CD4-positive, alpha-beta T cell (primary cell): ENCODE results near the gene TBP. TPM values are rescaled to one million over a fixed set of nuclear protein-coding genes. Genes with fewer than 3 reads are reported as not detected.

Source experiments
- ATAC-seq: fragments of 200-7000 bp; cut with Tn5 transposase; one replicate; pipeline ENCODE4 v1.10.0; 2022; ENCODE audit warnings: mild to moderate bottlenecking; ENCODE audit not compliant: poor library complexity
- CTCF ChIA-PET: fragments of 350-600 bp; sonication (Branson Sonifier 250); formaldehyde crosslinking; loops from one replicate; lab custom pipeline; 2021; ENCODE audit warnings: antibody characterized with exemption, inconsistent platforms; lab: Charles Lee
- POLR2A ChIA-PET: fragments of 350-600 bp; sonication (Branson Sonifier 250); formaldehyde crosslinking; loops from one replicate; lab custom pipeline; 2021; ENCODE audit warnings: antibody characterized with exemption, inconsistent platforms; lab: Charles Lee
- DNase-seq, 14 experiments: peaks; one replicate each; pipeline ENCODE4 v3.0.0-alpha.2; 2013 to 2020; ENCODE audit warnings: mixed read lengths in 2 of 14
- H3K27ac ChIP-seq, 2 donors: one replicate each; pipeline versions ENCODE4 v1.5.1 to v1.7.0; 2013; ENCODE audit warnings: low read length in 2 of 2, low read depth in 1 of 2, mild to moderate bottlenecking in 1 of 2
- H3K27me3 ChIP-seq, 2 experiments: 1 replicate in 1 of 2; 2 replicates in 1 of 2; pipeline versions ENCODE4 v1.6.1 to v1.7.0; 2013; ENCODE audit warnings: low read length in 2 of 2, control low read depth in 1 of 2, mild to moderate bottlenecking in 1 of 2, moderate library complexity in 1 of 2; ENCODE audit not compliant: insufficient read depth in 2 of 2, control insufficient read depth in 1 of 2
- H3K36me3 ChIP-seq: one replicate; pipeline ENCODE4 v1.6.1; 2013; ENCODE audit warnings: low read length, control low read depth; ENCODE audit not compliant: insufficient read depth
- H3K4me1 ChIP-seq: one replicate; pipeline ENCODE4 v1.6.1; 2013; ENCODE audit warnings: low read length, control low read depth; ENCODE audit not compliant: insufficient read depth
- H3K4me3 ChIP-seq: one replicate; pipeline ENCODE4 v1.5.1; 2013; ENCODE audit warnings: mild to moderate bottlenecking, low read length, moderate library complexity
- H3K9me3 ChIP-seq, 2 experiments: 1 replicate in 1 of 2; 2 replicates in 1 of 2; pipeline versions ENCODE4 v1.6.1 to v1.7.0; 2013; ENCODE audit warnings: low read length in 2 of 2, mild to moderate bottlenecking in 2 of 2, control low read depth in 1 of 2, moderate library complexity in 1 of 2; ENCODE audit not compliant: control insufficient read depth in 1 of 2, insufficient read depth in 1 of 2
- H3K27ac Mint-ChIP-seq: one replicate; pipeline ENCODE4 v1.8.0; 2020; ENCODE audit warnings: mixed read lengths
- H3K27me3 Mint-ChIP-seq: one replicate; pipeline ENCODE4 v1.8.0; 2021; ENCODE audit warnings: mixed read lengths
- H3K36me3 Mint-ChIP-seq: one replicate; pipeline ENCODE4 v1.8.0; 2021; ENCODE audit warnings: low read depth, mixed read lengths
- H3K4me1 Mint-ChIP-seq: one replicate; pipeline ENCODE4 v1.8.0; 2021; ENCODE audit warnings: low read depth, mixed read lengths
- H3K4me3 Mint-ChIP-seq: one replicate; pipeline ENCODE4 v1.8.0; 2020; ENCODE audit warnings: mild to moderate bottlenecking, mixed read lengths
- H3K9me3 Mint-ChIP-seq: one replicate; pipeline ENCODE4 v1.8.0; 2020; ENCODE audit warnings: mixed read lengths
- intact Hi-C, 2 experiments: fragments of 100-400 bp; cut with DNase I in 1 of 2; cut with micrococcal nuclease in 1 of 2; formaldehyde crosslinking; loops; one replicate each; pipeline versions ENCODE4 v1.15.1 to v1.9.0; 2023 to 2025; cut with DNase I, micrococcal nuclease
- total RNA-seq, 174 experiments: library from RNA in 2 of 174; stranded (reverse) in 2 of 174; gene quantifications; one replicate each; pipeline ENCODE4 v1.2.3 and lab custom pipeline; 2021 to 2026
- TF ChIP-seq, protein P1 (sequence below): fragments of 200-600 bp; IDR thresholded peaks from one replicate; pipeline ENCODE4 v1.8.0; 2022; ENCODE audit warnings: antibody characterized with exemption, mild to moderate bottlenecking

The TBP gene
- total RNA-seq, 2 experiments from 2014 or later = 12.6 to 14.1 TPM

DNA sequence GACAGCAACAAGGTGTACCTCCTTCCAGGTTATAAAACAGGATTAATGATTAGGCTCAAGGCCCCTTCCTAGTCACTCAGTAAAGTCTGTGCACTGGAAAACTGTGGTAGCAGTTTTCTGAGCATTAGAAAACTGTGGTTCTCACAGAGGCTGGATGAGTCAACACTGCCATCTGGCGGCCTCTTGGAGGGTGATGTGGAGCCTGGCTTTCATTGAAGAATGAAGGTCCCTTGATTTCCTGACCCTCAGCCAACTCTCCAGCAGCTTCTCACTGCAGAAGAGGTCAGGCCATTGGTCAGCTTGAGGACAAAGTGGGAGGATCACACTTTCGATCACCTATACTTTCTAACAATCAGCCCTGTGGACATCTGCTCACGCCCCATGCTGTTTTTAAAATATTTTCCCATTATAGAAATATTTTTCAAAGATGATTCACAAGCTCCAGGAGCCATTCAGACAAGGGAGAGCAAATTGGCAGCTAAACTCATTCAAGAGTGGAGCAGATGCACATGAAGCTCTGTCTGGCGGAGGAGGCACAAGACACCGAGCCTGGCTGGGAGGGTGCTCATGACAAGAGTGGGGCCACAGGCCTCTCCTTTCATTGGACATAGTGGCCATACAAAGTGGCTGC is 24.2 kb upstream of the TBP start:
- ChIA-PET CTCF (interaction anchor here (1.2 to 1.3 kb wide), 2 partner anchors 13 to 698 kb away, joined by 4 to 7 read pairs; no protein-coding TSS in a partner anchor), POLR2A (interaction anchor here (2.5 kb wide), 1 partner anchor 24 kb away, joined by 10 read pairs; the partner anchor contains the start of genes PSMB1 and TBP)
- Mint-ChIP-seq H3K27me3 (no peaks in the 10 kb centered on the region), H3K36me3 (peaks cover 19% of the 10 kb centered on the region), H3K9me3 (no peaks in the 10 kb centered on the region), H3K4me1 (peaks cover 5% of the 10 kb centered on the region), H3K4me3 (no peak overlapping the region), H3K27ac (no peak overlapping the region)
- Histone ChIP-seq H3K27ac (no peak overlapping the region), H3K27me3 (no peaks in the 10 kb centered on the region), H3K4me3 (no peak overlapping the region), H3K36me3 (peaks cover 24% of the 10 kb centered on the region), H3K4me1 (no peaks in the 10 kb centered on the region), H3K9me3 (no peaks in the 10 kb centered on the region)
- ATAC-seq = peak; percentile 69
- DNase-seq = peak; percentile 42 to 79 (median 60)
- TF ChIP-seq, protein P1, sequence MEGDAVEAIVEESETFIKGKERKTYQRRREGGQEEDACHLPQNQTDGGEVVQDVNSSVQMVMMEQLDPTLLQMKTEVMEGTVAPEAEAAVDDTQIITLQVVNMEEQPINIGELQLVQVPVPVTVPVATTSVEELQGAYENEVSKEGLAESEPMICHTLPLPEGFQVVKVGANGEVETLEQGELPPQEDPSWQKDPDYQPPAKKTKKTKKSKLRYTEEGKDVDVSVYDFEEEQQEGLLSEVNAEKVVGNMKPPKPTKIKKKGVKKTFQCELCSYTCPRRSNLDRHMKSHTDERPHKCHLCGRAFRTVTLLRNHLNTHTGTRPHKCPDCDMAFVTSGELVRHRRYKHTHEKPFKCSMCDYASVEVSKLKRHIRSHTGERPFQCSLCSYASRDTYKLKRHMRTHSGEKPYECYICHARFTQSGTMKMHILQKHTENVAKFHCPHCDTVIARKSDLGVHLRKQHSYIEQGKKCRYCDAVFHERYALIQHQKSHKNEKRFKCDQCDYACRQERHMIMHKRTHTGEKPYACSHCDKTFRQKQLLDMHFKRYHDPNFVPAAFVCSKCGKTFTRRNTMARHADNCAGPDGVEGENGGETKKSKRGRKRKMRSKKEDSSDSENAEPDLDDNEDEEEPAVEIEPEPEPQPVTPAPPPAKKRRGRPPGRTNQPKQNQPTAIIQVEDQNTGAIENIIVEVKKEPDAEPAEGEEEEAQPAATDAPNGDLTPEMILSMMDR = peak; percentile 73
- intact Hi-C loops = loop anchor here (1.0 to 5.0 kb wide), 7 partner anchors 163 to 1635 kb away; no protein-coding TSS in a partner anchor

DNA sequence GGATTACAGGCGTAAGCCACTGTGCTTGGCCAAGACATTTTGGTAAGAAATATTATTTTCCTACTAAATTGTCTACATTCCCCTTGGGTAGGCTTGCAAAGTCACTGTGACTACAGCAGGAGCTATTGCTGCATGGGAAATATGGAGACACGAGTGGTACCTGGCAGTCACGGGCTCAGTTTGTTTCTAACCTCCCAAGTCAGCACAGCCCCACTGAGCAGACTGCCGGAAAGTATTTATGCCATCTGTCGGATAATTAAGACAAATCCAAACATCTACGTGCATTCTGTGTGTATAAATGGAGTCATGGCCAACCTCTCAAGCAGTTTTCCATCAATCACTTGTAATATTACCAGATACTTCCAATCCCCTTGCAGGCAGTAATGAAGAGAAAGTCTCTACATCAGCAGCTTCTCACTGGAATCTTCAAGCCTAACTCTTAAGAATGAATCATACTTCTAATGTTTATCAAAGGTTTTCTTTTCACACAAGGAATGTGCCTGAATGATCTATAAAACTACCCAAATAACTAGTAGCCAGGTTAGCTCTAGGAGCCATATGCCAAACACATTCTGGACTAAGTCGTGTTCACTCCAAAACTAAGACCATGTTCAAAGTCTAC is 21.2 kb upstream of the TBP start:
- no peak overlapping the region for H3K4me3 Mint-ChIP-seq
- H3K4me1 Mint-ChIP-seq = peaks cover 5% of the 10 kb centered on the region
- intact Hi-C loops = no loop called here
- Histone ChIP-seq H3K9me3 (no peaks in the 10 kb centered on the region), H3K27me3 (no peaks in the 10 kb centered on the region), H3K4me1 (no peaks in the 10 kb centered on the region), H3K4me3 (no peak overlapping the region), H3K27ac (no peak overlapping the region), H3K36me3 (peaks cover 54% of the 10 kb centered on the region)
- CTCF ChIA-PET = no interaction called here
- H3K36me3 Mint-ChIP-seq = peaks cover 50% of the 10 kb centered on the region
- TF ChIP-seq, protein P1 = no peak
- H3K27me3 Mint-ChIP-seq = no peaks in the 10 kb centered on the region
- POLR2A ChIA-PET = interaction anchor here (0.6 kb wide), 1 partner anchor 382 kb away, joined by 3 read pairs; no protein-coding TSS in a partner anchor
- H3K27ac Mint-ChIP-seq = no peak overlapping the region
- no peak for DNase-seq
- no peak for ATAC-seq
- H3K9me3 Mint-ChIP-seq = no peaks in the 10 kb centered on the region

DNA sequence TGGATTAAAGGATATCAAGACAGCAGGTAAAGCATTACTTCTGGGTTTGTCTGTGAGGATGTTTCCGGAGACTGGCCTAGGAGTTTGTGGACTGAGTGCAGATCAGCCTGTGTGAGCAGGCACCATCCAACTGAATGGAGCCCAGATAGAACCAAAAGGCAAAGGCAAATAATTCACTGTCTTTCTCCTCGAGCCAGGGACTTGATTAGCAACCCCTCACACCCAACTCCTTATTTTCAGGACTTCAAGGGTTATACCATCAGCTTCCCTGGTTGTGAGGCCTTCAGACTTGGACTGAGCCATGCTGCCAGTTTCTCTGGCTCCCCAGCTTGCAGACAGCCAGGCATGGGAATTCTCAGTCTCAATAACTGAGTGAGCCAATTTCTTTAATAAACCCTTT is 20.4 kb upstream of the TBP start:
- Histone ChIP-seq H3K36me3 (peaks cover 62% of the 10 kb centered on the region), H3K27me3 (no peaks in the 10 kb centered on the region), H3K4me3 (no peak overlapping the region), H3K4me1 (no peaks in the 10 kb centered on the region), H3K9me3 (no peaks in the 10 kb centered on the region), H3K27ac (no peak overlapping the region)
- CTCF ChIA-PET = no interaction called here
- no peaks in the 10 kb centered on the region for H3K27me3 Mint-ChIP-seq
- POLR2A ChIA-PET = no interaction called here
- intact Hi-C loops = no loop called here
- no peak overlapping the region for H3K4me3 Mint-ChIP-seq
- no peak for DNase-seq
- no peak for ATAC-seq
- peaks cover 5% of the 10 kb centered on the region for H3K4me1 Mint-ChIP-seq
- TF ChIP-seq, protein P1 = no peak
- H3K9me3 Mint-ChIP-seq = no peaks in the 10 kb centered on the region
- peaks cover 58% of the 10 kb centered on the region for H3K36me3 Mint-ChIP-seq
- no peak overlapping the region for H3K27ac Mint-ChIP-seq
